GM19455 (cell line): ENCODE measurements around the gene SNAP47.

Source experiments
- ATAC-seq: cut with Tn5 transposase; IDR thresholded peaks from one replicate; pipeline ENCODE4 v1.9.1; 2021; ENCODE audit not compliant: unreplicated experiment

Gene SNAP47

GRCh38 chr1:227767401-227768124, 32.3 kb downstream of the SNAP47 start:
- no peak for ATAC-seq

GRCh38 chr1:227768125-227768439, 32.8 kb downstream of the SNAP47 start:
- ATAC-seq: no peak

DNA sequence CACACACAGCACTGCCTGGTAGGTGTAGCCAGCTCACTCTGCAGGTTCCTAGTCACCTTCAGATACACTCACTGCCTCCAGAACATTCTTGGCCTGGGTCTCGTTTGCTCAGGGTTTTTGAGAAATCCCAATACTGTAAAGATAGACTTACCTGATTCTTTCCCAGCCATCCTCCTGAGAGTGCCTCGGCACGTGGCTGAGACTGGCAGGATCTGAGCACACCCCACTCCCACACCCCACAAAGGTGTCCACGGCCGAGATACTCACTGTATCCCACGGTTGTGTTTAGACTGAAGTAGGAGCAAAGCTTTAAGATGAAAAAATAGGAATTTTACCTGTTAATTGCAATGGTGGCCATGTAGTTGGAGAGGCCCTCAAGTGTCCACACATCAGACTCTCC, 33.4 kb downstream of the SNAP47 start:
- ATAC-seq: no peak

GRCh38 chr1:227769047-227769935, 34.1 kb downstream of the SNAP47 start:
- no peak for ATAC-seq

DNA sequence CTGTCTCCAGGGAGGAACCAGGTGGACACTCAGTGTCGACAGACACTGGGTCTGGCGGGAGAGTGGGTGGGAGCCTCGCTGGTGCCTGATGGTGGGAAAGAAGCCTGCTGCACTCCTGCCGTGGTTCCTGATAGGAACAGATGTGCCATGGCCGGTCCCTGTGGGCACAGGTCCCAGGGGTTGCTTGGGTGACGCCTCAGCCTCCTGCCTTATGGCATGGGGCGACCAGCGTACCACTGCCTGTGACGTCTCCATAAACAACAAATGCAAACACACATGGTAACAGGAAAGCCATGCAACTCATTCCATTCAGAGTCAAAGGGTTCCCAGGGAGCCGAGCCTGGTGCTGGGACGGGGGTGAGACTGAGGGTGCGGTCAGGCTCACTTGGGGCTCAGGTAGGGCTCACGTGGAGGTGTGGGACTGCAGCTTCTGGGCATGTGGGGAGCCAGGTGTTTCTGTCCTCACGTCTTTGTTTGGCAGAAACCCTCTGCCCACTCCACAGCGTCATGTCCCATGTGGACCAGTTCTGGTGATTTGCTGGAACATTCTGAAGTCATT, 34.8 kb downstream of the SNAP47 start:
- ATAC-seq: no peak

- no peak for ATAC-seq
These were observed 35.6 kb downstream of the SNAP47 start for GRCh38 chr1:227770812-227771211.

- no peak for ATAC-seq
These were observed 36.1 kb downstream of the SNAP47 start for GRCh38 chr1:227771326-227771725.

- no peak for ATAC-seq
These were observed 36.5 kb downstream of the SNAP47 start for GRCh38 chr1:227771771-227772170.

DNA sequence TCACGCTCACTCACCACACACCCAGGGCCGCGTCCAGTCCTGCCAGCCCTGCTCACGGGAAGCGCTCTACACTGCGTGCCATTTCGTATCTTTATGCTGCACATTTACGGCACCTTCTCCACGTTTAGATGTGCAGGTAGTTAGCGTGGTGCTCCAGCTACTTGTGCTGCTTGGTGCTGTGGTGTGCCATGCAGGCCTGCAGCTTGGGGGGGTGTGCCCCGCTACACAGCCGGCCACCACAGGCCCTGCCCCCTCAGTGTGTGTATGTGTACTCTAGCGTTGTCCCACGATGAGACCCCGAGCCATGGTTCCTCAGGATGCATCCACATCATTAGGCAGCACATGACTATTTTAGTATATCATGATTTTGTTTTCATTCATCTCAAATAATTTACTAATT, 38.3 kb downstream of the SNAP47 start:
- no peak for ATAC-seq

GRCh38 chr1:227774051-227774731, 39.0 kb downstream of the SNAP47 start:
- no peak for ATAC-seq

DNA sequence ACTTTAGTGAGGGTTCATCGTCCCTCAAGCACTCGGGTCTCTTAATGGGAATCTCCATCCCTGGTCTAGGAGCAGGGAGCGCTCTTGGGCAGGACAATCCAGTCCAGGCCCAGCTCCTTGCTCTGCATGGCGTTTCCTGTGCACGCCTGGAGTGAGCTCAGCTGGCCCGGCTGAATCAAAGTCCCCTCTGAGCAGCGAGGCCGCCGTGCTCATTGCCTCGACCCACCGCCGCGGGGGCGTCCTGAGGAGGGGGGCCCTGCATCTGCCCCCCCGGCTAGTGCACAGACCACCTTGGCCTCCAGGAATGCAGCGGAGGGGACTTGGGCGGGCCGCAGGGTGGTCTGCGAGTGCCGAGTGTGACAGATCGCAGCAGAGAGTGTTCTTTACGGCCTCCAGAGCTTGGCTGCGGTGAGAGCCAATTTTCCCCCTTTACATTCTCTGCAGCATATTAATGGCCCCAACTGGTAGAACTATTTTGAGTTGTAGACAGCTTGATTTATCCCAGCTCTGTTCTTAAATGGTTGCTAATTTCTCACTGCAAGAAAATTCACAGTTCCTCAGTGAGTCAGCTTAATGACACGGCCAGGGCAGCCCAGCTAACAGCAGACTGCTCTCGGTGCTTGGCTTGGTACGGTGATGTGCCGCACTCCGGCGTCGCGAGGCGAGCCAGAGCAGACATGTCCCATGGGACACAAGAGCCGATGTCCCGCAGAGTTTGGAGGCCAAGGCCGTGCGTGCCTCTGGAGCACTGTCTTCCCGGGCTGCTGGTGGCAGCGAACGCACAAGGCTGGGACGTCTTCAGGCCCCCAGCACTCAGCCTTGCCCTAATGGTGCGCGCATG, 39.8 kb downstream of the SNAP47 start:
- no peak for ATAC-seq

GRCh38 chr1:227775841-227776240, 40.6 kb downstream of the SNAP47 start:
- no peak for ATAC-seq

- no peak for ATAC-seq
These were observed 41.1 kb downstream of the SNAP47 start for GRCh38 chr1:227776331-227776771.

DNA sequence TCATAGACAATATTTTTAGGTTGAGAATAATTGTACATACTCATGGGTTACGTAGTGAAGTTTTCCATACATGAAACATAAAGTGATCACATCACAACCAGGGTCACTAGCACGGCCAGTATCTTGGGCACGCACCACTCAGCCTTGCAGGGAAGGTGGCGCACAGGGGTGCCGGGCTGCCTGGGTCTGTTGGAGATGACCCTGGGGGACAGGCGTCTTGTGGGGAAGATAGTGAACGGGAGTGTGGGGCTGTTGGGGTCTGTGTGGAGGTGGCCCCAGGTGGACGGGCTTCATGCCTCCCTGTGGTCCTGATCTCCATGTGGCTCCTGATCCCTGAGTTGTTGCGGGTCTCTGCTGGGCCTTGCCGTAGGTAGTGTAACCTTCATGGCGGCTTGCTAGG, 41.9 kb downstream of the SNAP47 start:
- no peak for ATAC-seq

DNA sequence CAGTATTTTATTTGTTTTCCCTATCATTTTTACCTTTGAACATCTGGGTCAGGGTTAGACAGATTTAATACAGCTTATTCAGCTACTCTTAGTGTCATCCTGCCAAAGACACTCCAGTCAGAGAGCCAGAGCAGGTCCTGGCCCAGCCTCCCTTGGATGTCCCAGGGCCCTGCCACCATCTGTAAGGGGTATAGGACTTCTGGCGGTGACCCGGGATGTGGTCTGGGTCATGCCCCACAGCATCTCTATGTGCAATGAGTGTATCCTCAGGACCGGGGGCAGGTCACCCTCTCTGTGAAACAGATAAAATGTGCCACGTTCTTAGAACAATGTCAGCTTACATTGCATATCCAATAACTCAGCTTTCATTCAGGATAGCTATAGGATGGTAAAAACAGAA, 42.4 kb downstream of the SNAP47 start:
- no peak for ATAC-seq

DNA sequence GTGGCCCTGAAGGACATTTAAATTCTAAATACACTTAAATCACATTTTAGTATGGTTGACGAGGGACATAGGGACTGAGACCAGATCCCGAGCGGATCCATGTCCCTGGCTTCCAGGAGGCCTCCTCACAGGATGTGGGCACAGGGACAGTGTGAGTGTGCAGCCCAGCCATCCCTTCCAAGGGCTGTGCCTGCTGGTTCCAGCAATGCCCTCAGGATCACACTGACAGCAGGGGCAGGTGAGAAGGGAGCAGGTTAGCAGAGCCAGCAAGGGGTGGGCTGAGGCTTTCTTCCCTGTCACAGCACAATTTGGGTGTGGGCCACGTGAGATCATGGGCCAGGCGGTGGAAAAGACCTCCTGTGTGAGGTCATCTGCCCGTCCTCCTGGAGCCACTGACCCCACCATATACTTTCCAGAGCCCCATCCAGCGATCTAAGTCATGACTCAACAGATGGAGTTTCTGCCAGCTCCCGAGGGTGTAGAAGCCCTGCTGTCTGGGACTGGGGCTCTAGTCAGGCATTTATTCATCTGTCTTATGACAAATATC, 43.2 kb downstream of the SNAP47 start:
- no peak for ATAC-seq

DNA sequence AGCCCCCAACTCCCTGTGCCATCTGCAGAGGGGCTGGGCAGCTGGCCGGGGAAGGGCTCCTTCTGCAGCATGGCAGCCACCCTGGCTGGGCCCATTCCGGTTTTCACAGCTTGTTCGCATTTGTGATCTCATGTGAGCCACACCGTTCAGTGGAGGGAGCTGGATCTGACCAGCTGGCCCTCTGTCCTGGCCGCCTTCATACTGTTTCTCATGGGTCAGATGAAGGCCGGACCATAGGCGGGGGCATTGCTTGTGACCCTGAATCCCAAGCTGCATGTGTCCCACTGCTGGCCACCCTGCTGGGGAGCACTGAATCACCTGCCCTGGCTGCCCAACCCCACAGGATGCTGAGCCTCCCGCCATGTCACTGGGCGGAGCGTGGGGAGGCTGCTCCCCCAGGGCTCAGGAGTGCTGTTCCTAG, 43.8 kb downstream of the SNAP47 start:
- ATAC-seq: no peak

DNA sequence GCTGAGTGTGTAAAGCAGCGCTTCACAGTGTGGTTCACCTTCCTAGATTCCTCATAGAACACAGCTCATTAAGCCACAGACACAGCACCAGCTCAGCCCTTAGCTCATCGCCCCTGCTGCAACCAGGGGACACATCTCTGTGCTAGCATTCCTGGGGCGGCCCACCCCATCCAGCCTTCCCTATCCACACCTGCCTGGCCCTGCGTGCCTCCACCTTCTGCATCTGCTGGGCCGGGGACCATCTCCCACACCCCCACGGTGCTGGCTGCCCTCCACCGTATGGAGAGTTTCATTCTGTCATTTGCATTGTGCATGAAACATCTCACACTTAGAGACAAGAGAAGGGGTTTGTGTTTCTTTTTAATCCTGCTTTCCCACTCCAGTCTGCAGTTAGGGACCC, 44.5 kb downstream of the SNAP47 start:
- no peak for ATAC-seq

GRCh38 chr1:227780101-227781044, 45.1 kb downstream of the SNAP47 start:
- ATAC-seq: no peak
